ENCODE results near the gene CUEDC2. TPM values are rescaled to one million over a fixed set of nuclear protein-coding genes. Genes with fewer than 3 reads are reported as not detected.

CUEDC2 gene
- total RNA-seq, 1 donor from 2014 or later = 118 TPM

GRCh38 chr10:102452672-102453340 is 20.4 kb upstream of the CUEDC2 start:
- Mint-ChIP-seq H3K4me3 (peak overlapping the region; percentile 61), H3K36me3 (ENCODE audit: low read depth) (no peaks in the 10 kb centered on the region), H3K9me3 (no peaks in the 10 kb centered on the region), H3K27ac (ENCODE audit: unreplicated experiment) (no peak overlapping the region), H3K27me3 (ENCODE audit: low read depth) (peaks cover 3% of the 10 kb centered on the region), H3K4me1 (peaks cover 23% of the 10 kb centered on the region)
- DNase-seq (ENCODE audit: low read depth, low spot score) = no peak
- TF ChIP-seq CTCF (conservative IDR thresholded peaks at IDR 0.05) = no peak

- H3K4me3 Mint-ChIP-seq = peak within 1 kb of the TSS; percentile 90
- DNase-seq (ENCODE audit: low read depth, low spot score) = no peak
- H3K27ac Mint-ChIP-seq (ENCODE audit: unreplicated experiment) = no peak within 1 kb of the TSS
- peaks cover 3% of the 10 kb centered on the region for H3K27me3 Mint-ChIP-seq (ENCODE audit: low read depth)
- no peak for TF ChIP-seq CTCF (conservative IDR thresholded peaks at IDR 0.05)
- H3K36me3 Mint-ChIP-seq (ENCODE audit: low read depth) = no peaks in the 10 kb centered on the region
- H3K9me3 Mint-ChIP-seq = no peaks in the 10 kb centered on the region
- H3K4me1 Mint-ChIP-seq = peaks cover 23% of the 10 kb centered on the region
Observed at GRCh38 chr10:102451105-102451969, 19.0 kb upstream of the CUEDC2 start, which contains the start of gene C10orf95. TSS of gene C10orf95 (minus strand) at chr10:102451543. CDS start at chr10:102451093, 450 bp downstream.

GRCh38 chr10:102450374-102451104 is 18.2 kb upstream of the CUEDC2 start:
- H3K27me3 Mint-ChIP-seq (ENCODE audit: low read depth) = peaks cover 3% of the 10 kb centered on the region
- peak; percentile 56 for DNase-seq (ENCODE audit: low read depth, low spot score)
- H3K9me3 Mint-ChIP-seq = no peaks in the 10 kb centered on the region
- H3K4me3 Mint-ChIP-seq = peak overlapping the region; percentile 93
- H3K4me1 Mint-ChIP-seq = peaks cover 23% of the 10 kb centered on the region
- TF ChIP-seq CTCF (conservative IDR thresholded peaks at IDR 0.05) = no peak
- no peaks in the 10 kb centered on the region for H3K36me3 Mint-ChIP-seq (ENCODE audit: low read depth)
- H3K27ac Mint-ChIP-seq (ENCODE audit: unreplicated experiment) = peak overlapping the region; percentile 35

- Mint-ChIP-seq H3K27ac (ENCODE audit: unreplicated experiment) (peak overlapping the region; percentile 35), H3K36me3 (ENCODE audit: low read depth) (no peaks in the 10 kb centered on the region), H3K4me1 (peaks cover 23% of the 10 kb centered on the region), H3K9me3 (no peaks in the 10 kb centered on the region), H3K27me3 (ENCODE audit: low read depth) (peaks cover 3% of the 10 kb centered on the region), H3K4me3 (peak overlapping the region; percentile 93)
- no peak for DNase-seq (ENCODE audit: low read depth, low spot score)
- no peak for TF ChIP-seq CTCF (conservative IDR thresholded peaks at IDR 0.05)
Observed at GRCh38 chr10:102450124-102450373, 17.7 kb upstream of the CUEDC2 start.

- Mint-ChIP-seq H3K27ac (ENCODE audit: unreplicated experiment) (peak overlapping the region; percentile 35), H3K4me3 (peak overlapping the region; percentile 93), H3K27me3 (ENCODE audit: low read depth) (peaks cover 3% of the 10 kb centered on the region), H3K4me1 (peaks cover 23% of the 10 kb centered on the region), H3K9me3 (no peaks in the 10 kb centered on the region), H3K36me3 (ENCODE audit: low read depth) (no peaks in the 10 kb centered on the region)
- no peak for TF ChIP-seq CTCF (conservative IDR thresholded peaks at IDR 0.05)
- no peak for DNase-seq (ENCODE audit: low read depth, low spot score)
Observed at GRCh38 chr10:102449321-102450123, 17.1 kb upstream of the CUEDC2 start.

Data from neural crest cell (in vitro differentiated cells).